Measurements from ENCODE around the gene LRRK1.

DNA sequence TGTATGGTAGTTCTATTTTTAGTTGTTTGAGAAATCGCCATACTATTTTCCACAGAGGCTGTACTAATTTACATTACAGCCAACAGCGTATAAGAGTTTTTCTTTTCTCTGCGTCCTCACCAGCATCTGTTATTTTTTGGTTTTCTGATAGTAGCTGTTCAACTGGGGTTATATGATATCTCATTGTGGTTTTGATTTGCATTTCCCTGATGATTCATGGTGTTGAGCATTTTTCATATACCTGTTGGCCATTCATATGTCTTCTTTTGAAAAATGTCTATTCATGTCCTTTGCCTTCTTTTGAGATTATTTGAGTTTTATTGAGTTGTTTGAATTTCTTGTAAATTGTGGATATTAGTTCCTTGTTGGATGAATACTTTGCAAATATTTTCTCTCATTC, 114.6 kb downstream of the LRRK1 start:
- TF ChIP-seq, protein P1, sequence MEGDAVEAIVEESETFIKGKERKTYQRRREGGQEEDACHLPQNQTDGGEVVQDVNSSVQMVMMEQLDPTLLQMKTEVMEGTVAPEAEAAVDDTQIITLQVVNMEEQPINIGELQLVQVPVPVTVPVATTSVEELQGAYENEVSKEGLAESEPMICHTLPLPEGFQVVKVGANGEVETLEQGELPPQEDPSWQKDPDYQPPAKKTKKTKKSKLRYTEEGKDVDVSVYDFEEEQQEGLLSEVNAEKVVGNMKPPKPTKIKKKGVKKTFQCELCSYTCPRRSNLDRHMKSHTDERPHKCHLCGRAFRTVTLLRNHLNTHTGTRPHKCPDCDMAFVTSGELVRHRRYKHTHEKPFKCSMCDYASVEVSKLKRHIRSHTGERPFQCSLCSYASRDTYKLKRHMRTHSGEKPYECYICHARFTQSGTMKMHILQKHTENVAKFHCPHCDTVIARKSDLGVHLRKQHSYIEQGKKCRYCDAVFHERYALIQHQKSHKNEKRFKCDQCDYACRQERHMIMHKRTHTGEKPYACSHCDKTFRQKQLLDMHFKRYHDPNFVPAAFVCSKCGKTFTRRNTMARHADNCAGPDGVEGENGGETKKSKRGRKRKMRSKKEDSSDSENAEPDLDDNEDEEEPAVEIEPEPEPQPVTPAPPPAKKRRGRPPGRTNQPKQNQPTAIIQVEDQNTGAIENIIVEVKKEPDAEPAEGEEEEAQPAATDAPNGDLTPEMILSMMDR (IDR thresholded peaks at IDR 0.05) = no peak
- TF ChIP-seq EP300 (IDR thresholded peaks at IDR 0.05) (no peak), POLR2A (IDR thresholded peaks at IDR 0.05) (no peak)
